MCF 10A (cell line): Measurements from ENCODE around the gene PCDHB8. TPM values are rescaled to one million over a fixed set of nuclear protein-coding genes. Genes with fewer than 3 reads are reported as not detected.
"Not testable (repeated sequence)": the region's sequence is repeated elsewhere in the genome, so short reads cannot be mapped to it uniquely, and the experiment has no call there.

Experiments used
- BruUV-seq: library from RNA; stranded (reverse); fragments of 400-500 nt; replicated peaks from 2 replicates; lab custom pipeline; 2021; lab: Mats Ljungman, UMichigan
- CTCF ChIA-PET: fragments of 300-600 bp; sonication (Branson Sonifier 250); formaldehyde crosslinking; extraction: SDS; loops from one replicate; lab custom pipeline; 2021; ENCODE audit warnings: antibody characterized with exemption, inconsistent platforms; lab: Yijun Ruan, JAX
- POLR2A ChIA-PET: fragments of 300-600, 350-650 bp; sonication (Branson Sonifier 250); formaldehyde crosslinking; extraction: SDS; loops from one replicate; lab custom pipeline; 2020; ENCODE audit warnings: antibody characterized with exemption, inconsistent platforms; lab: Yijun Ruan, JAX
- DNase-seq: peaks from one replicate; pipeline ENCODE4 v3.0.0-alpha.2; 2018; ENCODE audit not compliant: unreplicated experiment
- H3K27ac Mint-ChIP-seq: one replicate; pipeline ENCODE4 v1.8.0; 2022; ENCODE audit warnings: mild to moderate bottlenecking, low read depth, mixed read lengths; ENCODE audit not compliant: unreplicated experiment
- H3K27me3 Mint-ChIP-seq: one replicate; pipeline ENCODE4 v1.8.0; 2022; ENCODE audit warnings: mixed read lengths; ENCODE audit not compliant: insufficient read depth, unreplicated experiment
- H3K36me3 Mint-ChIP-seq: one replicate; pipeline ENCODE4 v1.8.0; 2022; ENCODE audit warnings: mild to moderate bottlenecking, moderate library complexity, mixed read lengths; ENCODE audit not compliant: insufficient read depth, unreplicated experiment
- H3K4me1 Mint-ChIP-seq: one replicate; pipeline ENCODE4 v1.8.0; 2022; ENCODE audit warnings: mixed read lengths; ENCODE audit not compliant: insufficient read depth, unreplicated experiment
- H3K4me3 Mint-ChIP-seq: one replicate; pipeline ENCODE4 v1.8.0; 2022; ENCODE audit warnings: mild to moderate bottlenecking, moderate library complexity, mixed read lengths; ENCODE audit not compliant: unreplicated experiment
- H3K9me3 Mint-ChIP-seq: one replicate; pipeline ENCODE4 v1.8.0; 2022; ENCODE audit warnings: mixed read lengths; ENCODE audit not compliant: unreplicated experiment
- intact Hi-C: fragments of 100-400 bp; cut with micrococcal nuclease; formaldehyde crosslinking; loops from 2 replicates; pipeline ENCODE4 v1.14.1; 2022
- total RNA-seq: library from RNA; stranded (reverse); gene quantifications from 2 replicates; pipeline ENCODE4 v1.2.3, GENCODE V29; 2022
- TF ChIP-seq, protein P1 (sequence below): fragments of 200-600 bp; IDR thresholded peaks from one replicate; pipeline ENCODE4 v1.8.0; 2022; ENCODE audit warnings: antibody characterized with exemption, mild to moderate bottlenecking; ENCODE audit not compliant: unreplicated experiment

PCDHB8 gene
- total RNA-seq, 1 experiment from 2014 or later, result not detected

DNA sequence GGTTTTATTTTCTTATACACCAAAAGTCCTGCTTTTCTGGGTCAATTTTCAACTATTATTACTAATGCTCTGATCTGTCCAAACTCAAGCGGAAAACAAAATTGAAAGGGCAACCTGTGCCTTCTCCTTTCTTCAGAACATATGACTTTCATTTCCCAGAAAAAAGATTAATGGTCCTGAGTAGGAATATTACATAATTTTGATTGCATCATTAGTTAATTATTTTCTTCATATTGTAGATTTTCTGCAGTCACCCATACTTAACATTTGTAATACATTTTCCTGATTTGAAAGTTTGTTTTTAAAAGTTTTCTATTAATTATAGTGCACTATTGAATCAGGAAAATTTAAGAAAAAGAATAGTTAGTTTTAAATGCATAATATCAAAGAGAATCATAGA, 1.7 kb upstream of the PCDHB8 start:
- intact Hi-C loops, result no loop called here
- ChIA-PET CTCF (no interaction called here), POLR2A (no interaction called here)
- Mint-ChIP-seq H3K36me3 (no peaks in the 10 kb centered on the region), H3K27me3 (no peaks in the 10 kb centered on the region), H3K4me1 (no peaks in the 10 kb centered on the region), H3K27ac (no peak overlapping the region), H3K4me3 (no peak overlapping the region), H3K9me3 (peaks cover 13% of the 10 kb centered on the region)
- TF ChIP-seq, protein P1, sequence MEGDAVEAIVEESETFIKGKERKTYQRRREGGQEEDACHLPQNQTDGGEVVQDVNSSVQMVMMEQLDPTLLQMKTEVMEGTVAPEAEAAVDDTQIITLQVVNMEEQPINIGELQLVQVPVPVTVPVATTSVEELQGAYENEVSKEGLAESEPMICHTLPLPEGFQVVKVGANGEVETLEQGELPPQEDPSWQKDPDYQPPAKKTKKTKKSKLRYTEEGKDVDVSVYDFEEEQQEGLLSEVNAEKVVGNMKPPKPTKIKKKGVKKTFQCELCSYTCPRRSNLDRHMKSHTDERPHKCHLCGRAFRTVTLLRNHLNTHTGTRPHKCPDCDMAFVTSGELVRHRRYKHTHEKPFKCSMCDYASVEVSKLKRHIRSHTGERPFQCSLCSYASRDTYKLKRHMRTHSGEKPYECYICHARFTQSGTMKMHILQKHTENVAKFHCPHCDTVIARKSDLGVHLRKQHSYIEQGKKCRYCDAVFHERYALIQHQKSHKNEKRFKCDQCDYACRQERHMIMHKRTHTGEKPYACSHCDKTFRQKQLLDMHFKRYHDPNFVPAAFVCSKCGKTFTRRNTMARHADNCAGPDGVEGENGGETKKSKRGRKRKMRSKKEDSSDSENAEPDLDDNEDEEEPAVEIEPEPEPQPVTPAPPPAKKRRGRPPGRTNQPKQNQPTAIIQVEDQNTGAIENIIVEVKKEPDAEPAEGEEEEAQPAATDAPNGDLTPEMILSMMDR, result no peak
- DNase-seq, result no peak
- no TSS peak for BruUV-seq

DNA sequence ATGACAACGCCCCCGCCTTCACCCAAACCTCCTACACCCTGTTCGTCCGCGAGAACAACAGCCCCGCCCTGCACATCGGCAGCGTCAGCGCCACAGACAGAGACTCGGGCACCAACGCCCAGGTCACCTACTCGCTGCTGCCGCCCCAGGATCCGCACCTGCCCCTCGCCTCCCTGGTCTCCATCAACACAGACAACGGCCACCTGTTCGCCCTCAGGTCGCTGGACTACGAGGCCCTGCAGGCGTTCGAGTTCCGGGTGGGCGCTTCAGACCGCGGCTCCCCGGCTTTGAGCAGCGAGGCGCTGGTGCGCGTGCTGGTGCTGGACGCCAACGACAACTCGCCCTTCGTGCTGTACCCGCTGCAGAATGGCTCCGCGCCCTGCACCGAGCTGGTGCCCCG, 1.8 kb downstream of the PCDHB8 start:
- H3K27me3 Mint-ChIP-seq, H3K9me3 Mint-ChIP-seq, H3K4me1 Mint-ChIP-seq, BruUV-seq, intact Hi-C loops, DNase-seq, H3K36me3 Mint-ChIP-seq, CTCF ChIA-PET, POLR2A ChIA-PET, H3K4me3 Mint-ChIP-seq, H3K27ac Mint-ChIP-seq: not testable (repeated sequence)

DNA sequence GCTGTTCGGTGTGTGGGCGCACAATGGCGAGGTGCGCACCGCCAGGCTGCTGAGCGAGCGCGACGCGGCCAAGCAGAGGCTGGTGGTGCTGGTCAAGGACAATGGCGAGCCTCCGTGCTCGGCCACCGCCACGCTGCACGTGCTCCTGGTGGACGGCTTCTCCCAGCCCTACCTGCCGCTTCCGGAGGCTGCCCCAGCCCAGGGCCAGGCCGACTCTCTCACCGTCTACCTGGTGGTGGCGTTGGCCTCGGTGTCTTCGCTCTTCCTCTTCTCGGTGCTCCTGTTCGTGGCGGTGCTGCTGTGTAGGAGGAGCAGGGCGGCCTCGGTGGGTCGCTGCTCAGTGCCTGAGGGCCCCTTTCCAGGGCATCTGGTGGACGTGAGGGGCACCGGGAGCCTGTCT, 2.3 kb downstream of the PCDHB8 start:
- POLR2A ChIA-PET, intact Hi-C loops, BruUV-seq, DNase-seq, CTCF ChIA-PET, H3K27me3 Mint-ChIP-seq, H3K4me1 Mint-ChIP-seq, H3K27ac Mint-ChIP-seq, H3K4me3 Mint-ChIP-seq: not testable (repeated sequence)
- Mint-ChIP-seq H3K9me3 (peaks cover 10% of the 10 kb centered on the region), H3K36me3 (peaks cover 13% of the 10 kb centered on the region)

DNA sequence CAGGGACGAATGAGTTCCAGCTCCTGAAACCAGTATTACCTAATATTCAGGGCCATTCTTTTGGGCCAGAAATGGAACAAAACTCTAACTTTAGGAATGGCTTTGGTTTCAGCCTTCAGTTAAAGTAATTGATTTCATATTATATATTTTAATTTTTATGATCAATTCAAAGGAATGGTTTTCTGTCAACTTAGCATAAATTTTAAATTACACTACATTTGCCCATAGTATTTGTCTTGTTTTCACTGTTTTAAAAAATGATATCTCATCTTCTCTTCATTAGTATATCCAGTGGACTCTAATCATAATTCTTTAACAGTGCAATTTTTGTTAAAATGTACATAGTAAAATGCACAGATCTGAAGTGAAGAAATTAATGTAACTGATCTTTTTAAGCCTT, 2.7 kb downstream of the PCDHB8 start:
- CTCF ChIA-PET, result no interaction called here
- POLR2A ChIA-PET, result no interaction called here

DNA sequence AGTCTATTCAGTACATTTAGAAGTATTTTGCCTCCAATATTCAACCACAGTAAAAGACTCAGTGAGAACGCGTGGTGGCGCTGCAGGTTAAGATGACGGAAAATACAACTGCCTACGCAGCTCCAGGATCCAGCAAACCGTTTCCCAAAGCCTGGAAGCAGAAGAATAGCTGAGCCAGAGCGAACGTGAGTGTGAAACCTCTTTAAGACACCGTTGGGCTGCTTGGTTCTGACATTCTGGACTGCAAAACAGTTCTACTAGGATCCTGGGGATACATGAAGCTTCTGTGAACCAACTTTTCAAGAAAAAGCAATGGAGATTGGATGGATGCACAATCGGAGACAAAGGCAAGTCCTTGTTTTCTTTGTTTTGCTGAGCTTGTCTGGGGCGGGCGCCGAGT, 4.7 kb downstream of the PCDHB8 start, which contains the start of gene PCDHB16:
Gene PCDHB16 (plus strand): TSS at position 140 of the 400 bp plus-strand sequence. CDS start 173 bp downstream, at position 313.
- intact Hi-C loops, result no loop called here
- POLR2A ChIA-PET, result interaction anchor here (0.8 kb wide), 1 partner anchor 138 kb away, joined by 3 read pairs; the partner anchor contains the start of gene TAF7
- Mint-ChIP-seq H3K27ac (peak within 1 kb of the TSS; percentile 83), H3K4me3 (peak within 1 kb of the TSS; percentile 83), H3K9me3 (peaks cover 27% of the 10 kb centered on the region), H3K27me3 (no peaks in the 10 kb centered on the region), H3K4me1 (peaks cover 6% of the 10 kb centered on the region), H3K36me3 (peaks cover 13% of the 10 kb centered on the region)
- no TSS peak for BruUV-seq
- peak; percentile 68 for DNase-seq
- CTCF ChIA-PET, result interaction anchor here (0.6 to 2.0 kb wide), 13 partner anchors 10 to 613 kb away, joined by 3 to 14 read pairs (median 5); partner anchors contain the start of genes PCDHB10, PCDHB11, PCDHB14 and PCDHB3
- TF ChIP-seq, protein P1, result peak; percentile 30

More for the DNA sequence above, 2.7 kb downstream of the PCDHB8 start:
- H3K9me3 Mint-ChIP-seq, result peaks cover 14% of the 10 kb centered on the region
- peaks cover 13% of the 10 kb centered on the region for H3K36me3 Mint-ChIP-seq
- no peaks in the 10 kb centered on the region for H3K27me3 Mint-ChIP-seq
- H3K4me1 Mint-ChIP-seq, result no peaks in the 10 kb centered on the region
- H3K27ac Mint-ChIP-seq, result no peak overlapping the region
- intact Hi-C loops, result no loop called here
- no peak for DNase-seq
- no peak overlapping the region for H3K4me3 Mint-ChIP-seq
- BruUV-seq, result no TSS peak
- TF ChIP-seq, protein P1, result no peak

DNA sequence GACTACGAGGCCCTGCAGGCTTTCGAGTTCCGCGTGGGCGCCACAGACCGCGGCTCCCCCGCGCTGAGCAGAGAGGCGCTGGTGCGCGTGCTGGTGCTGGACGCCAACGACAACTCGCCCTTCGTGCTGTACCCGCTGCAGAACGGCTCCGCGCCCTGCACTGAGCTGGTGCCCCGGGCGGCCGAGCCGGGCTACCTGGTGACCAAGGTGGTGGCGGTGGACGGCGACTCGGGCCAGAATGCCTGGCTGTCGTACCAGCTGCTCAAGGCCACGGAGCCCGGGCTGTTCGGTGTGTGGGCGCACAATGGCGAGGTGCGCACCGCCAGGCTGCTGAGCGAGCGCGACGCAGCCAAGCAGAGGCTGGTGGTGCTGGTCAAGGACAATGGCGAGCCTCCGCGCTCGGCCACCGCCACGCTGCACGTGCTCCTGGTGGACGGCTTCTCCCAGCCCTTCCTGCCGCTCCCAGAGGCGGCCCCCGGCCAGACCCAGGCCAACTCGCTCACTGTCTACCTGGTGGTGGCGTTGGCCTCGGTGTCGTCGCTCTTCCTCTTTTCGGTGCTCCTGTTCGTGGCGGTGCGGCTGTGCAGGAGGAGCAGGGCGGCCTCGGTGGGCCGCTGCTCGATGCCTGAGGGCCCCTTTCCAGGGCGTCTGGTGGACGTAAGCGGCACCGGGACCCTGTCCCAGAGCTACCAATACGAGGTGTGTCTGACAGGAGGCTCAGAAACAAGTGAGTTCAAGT, 6.7 kb downstream of the PCDHB8 start:
- peaks cover 35% of the 10 kb centered on the region for H3K9me3 Mint-ChIP-seq

More for the DNA sequence above, 6.7 kb downstream of the PCDHB8 start:
- H3K4me1 Mint-ChIP-seq, H3K27me3 Mint-ChIP-seq, POLR2A ChIA-PET, intact Hi-C loops, H3K27ac Mint-ChIP-seq, H3K4me3 Mint-ChIP-seq, BruUV-seq, DNase-seq: not testable (repeated sequence)
- CTCF ChIA-PET, result interaction anchor here (0.5 kb wide), 1 partner anchor 334 kb away, joined by 3 read pairs; no protein-coding TSS in a partner anchor
- H3K36me3 Mint-ChIP-seq, result peaks cover 13% of the 10 kb centered on the region
